ENCODE data around the gene DUSP5.

Gene DUSP5

GRCh38 chr10:110488940-110489339 lies 8.8 kb upstream of the DUSP5 start:
- TF ChIP-seq CTCF (IDR thresholded peaks at IDR 0.05) = no peak
- peaks cover 72% of the 10 kb centered on the region for H3K27me3 ChIP-seq
- no peaks in the 10 kb centered on the region for H3K9me3 ChIP-seq
- no peaks in the 10 kb centered on the region for H3K36me3 ChIP-seq
- H3K4me3 ChIP-seq (ENCODE audit: low read depth in 1 of 2, low read length in 1 of 2) = no peak overlapping the region
- no peak overlapping the region for H3K27ac ChIP-seq
- no peaks in the 10 kb centered on the region for H3K4me1 ChIP-seq (ENCODE audit: control insufficient read depth in 1 of 2, insufficient read depth in 1 of 2, low read depth in 1 of 2, low read length in 1 of 2)

- H3K9me3 ChIP-seq = no peaks in the 10 kb centered on the region
- no peaks in the 10 kb centered on the region for H3K4me1 ChIP-seq (ENCODE audit: control insufficient read depth in 1 of 2, insufficient read depth in 1 of 2, low read depth in 1 of 2, low read length in 1 of 2)
- H3K36me3 ChIP-seq = no peaks in the 10 kb centered on the region
- peaks cover 83% of the 10 kb centered on the region for H3K27me3 ChIP-seq
- no peak overlapping the region for H3K27ac ChIP-seq
- no peak overlapping the region for H3K4me3 ChIP-seq (ENCODE audit: low read depth in 1 of 2, low read length in 1 of 2)
- no peak for TF ChIP-seq CTCF (IDR thresholded peaks at IDR 0.05)
These were observed 7.1 kb upstream of the DUSP5 start for GRCh38 chr10:110490640-110491039.

- H3K36me3 ChIP-seq = no peaks in the 10 kb centered on the region
- no peaks in the 10 kb centered on the region for H3K4me1 ChIP-seq (ENCODE audit: control insufficient read depth in 1 of 2, insufficient read depth in 1 of 2, low read depth in 1 of 2, low read length in 1 of 2)
- H3K9me3 ChIP-seq = no peaks in the 10 kb centered on the region
- no peak for TF ChIP-seq CTCF (IDR thresholded peaks at IDR 0.05)
- no peak overlapping the region for H3K27ac ChIP-seq
- H3K27me3 ChIP-seq = peaks cover 90% of the 10 kb centered on the region
- H3K4me3 ChIP-seq (ENCODE audit: low read depth in 1 of 2, low read length in 1 of 2) = no peak overlapping the region
These were observed 6.4 kb upstream of the DUSP5 start for GRCh38 chr10:110491346-110491745.

- Histone ChIP-seq H3K27ac (no peak overlapping the region), H3K27me3 (peaks cover 99% of the 10 kb centered on the region), H3K4me3 (ENCODE audit: low read depth in 1 of 2, low read length in 1 of 2) (no peak overlapping the region), H3K9me3 (no peaks in the 10 kb centered on the region), H3K4me1 (ENCODE audit: control insufficient read depth in 1 of 2, insufficient read depth in 1 of 2, low read depth in 1 of 2, low read length in 1 of 2) (peaks cover 5% of the 10 kb centered on the region in 2 experiments), H3K36me3 (no peaks in the 10 kb centered on the region)
- TF ChIP-seq CTCF (IDR thresholded peaks at IDR 0.05) = no peak
These were observed 5.5 kb upstream of the DUSP5 start for GRCh38 chr10:110492069-110492822.

GRCh38 chr10:110493832-110494426 lies 3.8 kb upstream of the DUSP5 start:
- no peak for TF ChIP-seq CTCF (IDR thresholded peaks at IDR 0.05)
- Histone ChIP-seq H3K27me3 (peaks cover 93% of the 10 kb centered on the region), H3K9me3 (no peaks in the 10 kb centered on the region), H3K4me3 (ENCODE audit: low read depth in 1 of 2, low read length in 1 of 2) (no peak overlapping the region), H3K4me1 (ENCODE audit: control insufficient read depth in 1 of 2, insufficient read depth in 1 of 2, low read depth in 1 of 2, low read length in 1 of 2) (peaks cover 13 to 16% of the 10 kb centered on the region in 2 experiments), H3K36me3 (no peaks in the 10 kb centered on the region), H3K27ac (no peak overlapping the region)

Data from neutrophil (primary cell).